HG02981 (cell line): Measurements from ENCODE around the gene TNFRSF25.
"Not testable (repeated sequence)": the region's sequence is repeated elsewhere in the genome, so short reads cannot be mapped to it uniquely, and the experiment has no call there.

ENCODE experiments used
- ATAC-seq: cut with Tn5 transposase; IDR thresholded peaks from one replicate; pipeline ENCODE4 v1.9.1; 2021; ENCODE audit warnings: mild to moderate bottlenecking, moderate library complexity; ENCODE audit not compliant: unreplicated experiment

The TNFRSF25 gene

DNA sequence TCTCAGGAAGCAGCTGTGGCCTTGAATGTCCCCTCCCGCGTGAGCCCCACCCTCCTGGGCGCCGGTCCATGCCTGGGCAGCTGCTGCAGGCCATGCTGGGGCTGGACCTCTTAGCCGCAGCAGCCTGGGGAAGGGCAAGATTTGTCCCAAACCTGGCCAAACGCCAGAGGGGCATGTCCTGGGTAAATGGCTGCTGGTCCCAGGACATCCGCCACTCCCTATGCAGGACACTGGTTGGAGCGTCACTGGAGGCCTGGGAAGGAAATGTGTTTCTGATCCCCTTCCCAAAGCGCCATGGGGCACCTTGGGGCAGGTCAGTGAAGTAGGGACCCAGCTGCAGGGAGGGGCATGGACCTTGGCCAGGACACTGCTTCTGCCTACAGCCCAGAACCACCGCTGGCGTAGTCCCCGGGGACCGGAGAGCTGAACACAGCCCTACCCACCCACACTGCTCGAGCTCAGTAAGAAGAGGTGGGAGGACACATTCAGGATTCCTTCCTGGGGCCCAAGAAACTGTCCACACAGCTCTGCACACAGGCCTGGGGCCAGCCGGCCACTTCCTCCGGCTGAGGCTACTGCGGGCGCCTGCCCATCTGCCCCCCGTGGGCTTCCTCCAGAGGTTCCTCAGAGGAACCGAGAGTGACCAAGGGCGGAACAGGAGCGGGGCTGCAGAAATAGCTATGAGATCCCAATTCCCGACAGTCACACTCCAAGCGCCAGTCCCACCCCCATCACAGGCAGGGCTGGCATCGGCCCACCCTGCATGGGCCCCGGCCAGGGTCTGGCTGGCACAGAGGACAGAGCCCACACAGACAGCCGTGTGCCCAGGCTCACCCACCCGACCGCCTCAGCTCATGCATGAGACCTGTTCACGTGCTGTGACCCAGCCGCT lies 36.3 kb upstream of the TNFRSF25 start:
- ATAC-seq = no peak

DNA sequence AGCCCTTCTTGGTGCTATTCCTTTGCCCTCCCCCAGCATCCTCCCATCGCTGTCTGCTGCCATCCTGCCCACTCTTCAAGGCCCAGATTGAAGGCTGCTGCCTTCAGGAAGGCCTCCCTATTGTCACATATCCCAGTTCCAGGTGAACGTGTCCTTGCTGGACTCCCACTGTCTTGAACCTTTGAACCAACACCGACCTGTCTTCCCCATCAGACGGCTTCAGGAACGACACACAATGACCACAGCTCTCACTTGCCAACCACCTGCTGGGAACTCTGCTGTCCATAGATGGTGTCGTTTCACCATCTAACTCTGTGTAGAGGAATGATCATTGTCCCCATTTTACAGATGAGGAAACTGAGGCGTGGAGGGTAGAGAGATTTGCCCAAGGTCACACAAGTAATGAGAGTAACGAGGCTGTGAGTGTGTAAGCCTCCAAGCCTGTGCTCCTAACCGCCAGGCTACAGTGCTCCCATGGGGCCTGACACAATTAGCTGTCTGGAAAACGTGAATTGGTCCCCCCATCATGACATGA lies 35.4 kb upstream of the TNFRSF25 start:
- ATAC-seq = no peak

DNA sequence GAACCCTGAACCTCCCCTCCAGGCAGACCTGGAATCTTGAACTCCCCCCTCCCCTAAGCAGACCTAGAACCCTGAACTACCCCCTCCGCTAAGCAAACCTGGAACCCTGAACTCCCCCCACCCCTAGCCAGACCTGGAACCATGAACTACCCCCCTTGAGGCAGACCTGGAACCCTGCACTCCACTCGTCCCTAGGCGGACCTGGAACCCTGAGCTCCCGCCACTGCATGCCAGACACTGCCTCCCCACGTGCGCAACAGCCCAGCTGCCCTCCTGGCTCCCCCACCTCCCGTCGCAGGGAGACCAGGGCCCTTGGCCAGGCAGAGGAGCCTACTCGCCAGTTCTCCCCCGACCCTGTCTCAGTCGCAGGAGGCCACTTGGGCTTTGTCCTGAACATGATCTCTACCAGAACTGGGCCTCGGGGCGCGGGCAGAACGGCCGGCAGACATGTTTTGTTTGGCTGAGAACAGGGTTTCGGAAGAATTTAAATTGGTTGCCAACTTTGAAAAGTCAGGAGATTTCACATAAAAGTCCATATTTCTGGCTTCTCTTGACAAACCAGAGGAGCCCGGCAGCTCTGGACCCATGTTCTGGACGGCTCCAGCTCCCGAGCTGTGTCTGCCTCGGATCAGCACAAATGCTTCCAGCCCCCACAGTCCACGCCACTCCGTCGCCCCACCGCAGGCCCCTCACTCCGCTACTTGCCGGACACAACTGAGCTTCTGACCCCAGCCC lies 34.7 kb upstream of the TNFRSF25 start:
- no peak for ATAC-seq

DNA sequence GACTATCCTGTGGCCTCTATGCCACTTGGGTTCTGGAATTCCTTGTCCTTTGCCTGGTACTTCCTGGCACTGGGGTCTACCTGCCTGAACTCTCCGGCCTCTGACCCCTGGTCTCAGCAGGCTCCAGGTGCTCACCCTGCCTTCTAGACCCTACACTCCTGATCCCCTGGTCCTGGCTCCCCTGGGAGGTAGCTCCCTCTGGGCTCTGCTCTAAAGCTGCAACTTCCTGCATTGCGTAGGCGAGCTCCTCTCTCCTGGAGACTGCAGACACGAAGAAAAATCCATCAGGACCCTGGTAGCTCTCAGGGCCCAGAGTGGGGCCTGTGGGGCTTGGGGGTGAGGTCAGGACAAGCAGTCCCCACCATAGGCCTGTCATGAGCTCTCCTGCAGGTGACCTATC lies 33.3 kb upstream of the TNFRSF25 start:
- ATAC-seq = no peak

DNA sequence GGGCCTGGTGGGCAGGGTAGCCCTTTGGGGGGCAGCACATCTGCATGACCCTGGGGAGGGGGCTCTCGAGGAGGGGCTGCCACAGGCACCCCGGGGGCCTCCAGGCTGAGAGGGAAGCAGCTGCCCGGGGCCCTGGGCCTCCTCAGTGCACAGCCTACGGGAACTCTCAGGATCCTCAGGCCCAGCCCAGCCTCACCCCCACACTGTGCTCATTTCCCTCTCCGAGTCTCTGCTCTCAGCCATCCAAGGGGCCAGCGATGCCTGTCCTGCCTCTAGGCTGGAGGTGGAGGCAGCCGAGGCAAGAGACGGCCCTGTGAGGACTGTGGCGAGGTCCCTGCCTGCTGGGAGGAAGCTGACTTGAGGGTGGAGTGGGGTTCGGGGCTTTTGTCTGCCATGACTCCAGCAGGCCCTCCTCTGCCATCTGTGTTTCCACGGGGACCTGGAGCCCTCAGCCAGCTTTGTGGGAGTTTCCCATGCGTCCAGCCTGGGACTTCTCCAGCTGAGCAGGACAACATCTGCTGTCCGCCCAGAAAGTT lies 32.7 kb upstream of the TNFRSF25 start:
- ATAC-seq = no peak

DNA sequence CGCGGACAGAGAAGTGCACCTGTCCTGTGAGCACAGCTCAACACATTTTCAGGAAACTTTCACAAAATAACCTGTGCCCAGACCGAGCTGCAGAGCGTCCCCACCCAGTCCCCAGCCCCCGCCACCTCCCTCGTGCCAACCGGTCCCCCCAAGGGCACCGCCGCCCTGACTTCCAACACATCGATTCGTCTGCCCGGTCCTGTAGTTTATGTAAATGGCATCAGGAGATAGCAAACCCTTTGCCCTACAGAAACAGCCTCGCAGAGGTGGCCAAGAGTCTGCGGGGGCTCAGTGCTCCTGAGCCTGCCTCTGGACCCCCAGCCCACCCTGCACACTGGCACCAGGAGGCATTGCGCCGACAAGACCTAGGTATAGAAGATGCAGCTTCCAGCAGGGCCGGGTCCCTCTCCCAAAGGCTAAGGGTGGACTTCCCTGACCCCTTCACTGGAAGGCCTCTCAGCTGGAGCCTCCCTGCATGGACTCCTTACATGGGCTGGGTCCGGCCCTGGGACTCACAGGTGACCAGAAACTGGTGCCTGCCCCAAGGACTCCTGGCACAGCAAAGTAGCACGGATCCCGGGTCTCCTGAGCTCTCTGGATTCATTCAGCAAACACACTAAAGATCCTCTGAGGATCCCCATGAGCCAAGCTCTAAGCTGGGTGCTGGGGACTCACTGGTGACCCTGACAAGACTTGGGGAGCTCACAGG lies 32.0 kb upstream of the TNFRSF25 start:
- ATAC-seq = no peak

DNA sequence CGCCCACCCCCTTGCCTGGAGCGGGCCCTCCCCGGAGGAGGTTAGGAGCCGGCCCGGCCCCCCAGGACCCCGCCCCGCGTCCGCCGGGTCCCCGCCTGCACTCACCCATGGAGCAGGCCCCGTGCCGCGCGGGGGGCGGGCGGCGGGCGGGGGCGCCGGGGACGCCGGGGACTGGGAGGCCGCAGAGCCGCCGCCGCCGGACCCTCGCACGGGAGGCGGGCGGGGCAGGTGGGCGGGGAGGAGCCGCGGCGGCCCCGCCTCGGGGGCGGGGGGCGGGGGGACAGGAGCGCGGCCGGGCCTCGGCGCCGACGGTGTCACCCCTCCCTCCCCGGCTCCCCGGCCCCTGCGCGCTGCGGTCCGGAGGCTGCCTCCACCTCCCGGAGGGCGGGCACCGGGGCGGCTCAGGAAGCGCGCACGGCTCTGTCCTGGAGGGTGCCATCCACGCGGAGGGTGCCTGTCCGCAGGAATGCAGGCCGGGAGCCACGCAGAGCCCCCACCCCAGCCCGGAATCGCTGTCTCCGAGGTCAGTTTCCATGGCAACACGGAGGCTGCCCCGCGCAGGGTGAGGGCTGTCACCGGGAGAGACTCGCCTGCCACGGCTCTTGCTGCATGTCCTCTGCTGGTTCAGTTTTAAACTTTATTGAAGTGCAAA lies 31.4 kb upstream of the TNFRSF25 start:
- ATAC-seq = no peak

DNA sequence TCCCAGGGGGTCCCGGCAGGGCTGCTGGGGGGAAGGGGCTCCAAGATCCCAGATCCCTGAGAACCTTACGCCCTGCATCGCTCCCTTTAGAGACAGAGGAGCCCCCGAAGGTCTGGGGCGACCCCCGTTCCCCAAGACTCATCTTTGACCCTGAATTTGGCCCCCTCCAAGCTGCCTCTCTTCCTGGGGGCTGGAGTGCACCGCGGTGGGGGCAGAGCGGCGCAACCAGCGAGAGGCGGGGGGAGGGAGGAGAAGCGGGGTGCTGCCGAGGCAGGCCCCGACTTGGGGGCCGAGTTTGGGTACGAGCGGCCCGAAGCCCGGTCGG lies 30.9 kb upstream of the TNFRSF25 start:
- no peak for ATAC-seq

DNA sequence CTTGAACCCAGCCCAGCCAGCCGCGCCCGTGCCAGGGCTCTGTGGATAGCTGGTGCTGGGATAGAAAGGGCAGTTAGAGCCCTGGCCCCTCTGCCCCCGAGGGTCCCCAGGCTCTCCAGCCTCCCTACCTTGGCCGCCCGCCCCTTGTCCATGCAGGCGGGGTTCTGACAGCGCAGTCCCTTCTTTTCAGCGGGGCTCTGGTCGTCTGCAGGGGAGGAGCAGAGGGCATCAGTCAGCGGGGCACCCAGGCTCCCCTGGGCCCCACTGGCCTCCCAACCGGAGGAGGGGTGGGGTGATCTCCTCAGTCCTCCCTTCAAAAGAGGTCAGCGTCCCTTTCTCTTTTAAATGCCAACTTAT lies 30.4 kb upstream of the TNFRSF25 start:
- ATAC-seq = no peak

DNA sequence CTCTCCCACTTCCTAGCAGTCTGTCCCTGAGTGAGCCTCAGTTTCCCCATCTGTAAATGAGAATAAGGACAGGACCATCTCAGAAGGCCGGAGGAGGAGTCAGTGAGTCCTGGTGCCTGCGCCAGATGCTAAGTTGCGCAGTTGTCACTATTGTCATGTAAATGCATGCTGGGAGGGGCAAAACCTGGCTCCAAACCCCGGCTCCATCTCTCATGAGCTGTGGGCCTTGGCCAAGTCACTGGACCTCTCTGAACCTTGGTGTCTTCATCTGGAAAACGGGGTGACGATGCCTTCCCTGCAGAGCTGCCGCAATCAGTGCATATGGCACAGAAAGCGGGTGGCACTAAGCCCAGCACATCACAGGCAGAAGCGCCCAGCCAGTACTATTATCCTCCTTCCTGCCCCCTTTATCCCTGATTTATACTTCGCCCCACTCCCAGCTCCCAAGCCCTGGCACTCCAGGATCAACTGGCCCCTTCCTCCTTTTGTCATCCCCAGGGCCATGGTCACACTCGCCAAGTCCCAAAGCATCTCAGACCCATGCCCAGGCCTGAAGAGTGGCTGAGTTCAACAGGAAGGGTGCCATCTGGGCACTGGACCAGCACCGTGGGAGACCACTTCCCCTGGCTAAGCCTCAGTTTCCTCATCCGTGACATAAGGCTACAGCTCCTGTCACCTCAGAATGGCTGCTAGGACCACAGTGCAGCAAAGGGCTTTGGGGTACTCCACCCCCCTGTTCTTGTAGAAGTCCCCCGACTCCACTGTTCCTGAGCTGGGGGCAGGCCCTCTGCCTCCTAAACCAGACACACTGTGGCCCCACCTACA lies 29.8 kb upstream of the TNFRSF25 start:
- no peak for ATAC-seq

DNA sequence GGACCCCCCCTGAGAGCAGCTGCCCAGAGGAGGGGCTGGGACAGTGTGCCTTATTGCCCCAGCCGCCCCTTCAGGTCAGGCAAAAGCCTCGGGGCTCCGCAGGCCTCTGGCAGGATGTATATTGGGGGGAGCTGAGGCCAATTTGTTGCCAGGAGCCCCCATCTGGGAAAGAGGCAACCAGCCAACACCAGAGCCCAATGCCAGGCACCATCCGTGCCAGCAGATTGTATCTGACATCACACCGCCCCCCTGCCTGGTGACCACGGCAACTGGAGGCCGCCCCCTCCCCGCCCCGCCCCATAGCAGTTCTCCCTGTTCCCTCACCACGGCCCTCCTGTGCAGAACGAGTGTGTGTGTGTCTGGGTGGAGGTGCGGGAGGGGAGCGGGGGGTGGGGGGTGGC lies 29.1 kb upstream of the TNFRSF25 start:
- no peak for ATAC-seq

DNA sequence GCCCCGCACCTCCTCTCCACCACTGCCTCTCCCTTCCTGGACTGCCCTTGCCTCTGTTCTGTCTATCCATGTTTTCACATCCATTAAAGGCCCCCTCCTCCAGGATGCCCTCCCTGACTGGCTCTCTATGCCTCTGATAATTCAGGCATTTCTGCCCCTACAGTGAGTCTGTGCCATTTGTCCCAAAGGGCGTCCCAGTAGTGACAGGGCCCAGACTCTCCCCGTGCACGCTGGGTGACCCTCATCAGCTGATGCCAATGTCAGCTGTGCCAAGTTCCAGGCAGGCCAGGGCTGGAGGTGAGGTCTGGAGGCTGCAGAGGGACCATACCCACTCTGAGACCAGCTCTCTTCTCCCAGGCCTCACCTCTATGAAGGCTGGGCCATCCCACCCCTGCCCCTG lies 28.7 kb upstream of the TNFRSF25 start:
- no peak for ATAC-seq

DNA sequence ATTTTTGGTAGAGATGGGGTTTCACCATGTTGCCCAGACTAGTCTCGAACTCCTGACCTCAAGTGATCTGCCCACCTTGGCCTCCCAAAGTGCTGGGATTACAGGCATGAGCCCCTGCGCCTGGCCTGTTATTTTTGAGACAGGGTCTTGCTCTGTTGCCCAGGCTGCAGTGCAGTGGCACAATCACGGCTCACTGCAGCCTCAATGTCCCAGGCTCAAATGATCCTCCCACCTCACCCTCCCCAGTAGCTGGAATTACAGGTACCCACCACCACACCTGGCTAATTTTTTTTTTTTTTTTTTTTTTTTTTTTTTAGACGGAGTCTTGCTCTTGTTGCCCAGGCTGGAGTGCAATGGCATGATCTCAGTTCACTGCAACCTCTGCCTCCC lies 27.9 kb upstream of the TNFRSF25 start:
- not testable (repeated sequence) for ATAC-seq

DNA sequence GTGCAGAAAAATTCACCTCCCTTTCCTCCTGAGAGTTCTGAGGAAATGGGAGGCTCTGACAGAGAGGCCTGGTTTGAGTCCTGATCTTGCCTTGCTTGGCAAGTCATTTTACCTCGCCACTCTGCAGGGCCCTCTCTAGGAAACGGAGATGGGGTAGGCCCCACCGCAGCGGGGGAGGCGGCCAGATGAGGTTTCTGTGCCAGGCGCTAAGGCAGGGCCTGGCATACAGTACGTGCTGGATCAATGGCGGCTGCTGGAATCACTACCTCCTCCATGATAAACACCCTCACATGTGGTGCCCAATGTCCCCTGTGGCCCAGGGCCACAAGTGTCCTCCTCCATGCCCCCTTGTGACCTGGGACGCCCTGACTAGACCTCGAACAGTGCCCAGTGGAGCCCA lies 26.0 kb upstream of the TNFRSF25 start:
- ATAC-seq = no peak

DNA sequence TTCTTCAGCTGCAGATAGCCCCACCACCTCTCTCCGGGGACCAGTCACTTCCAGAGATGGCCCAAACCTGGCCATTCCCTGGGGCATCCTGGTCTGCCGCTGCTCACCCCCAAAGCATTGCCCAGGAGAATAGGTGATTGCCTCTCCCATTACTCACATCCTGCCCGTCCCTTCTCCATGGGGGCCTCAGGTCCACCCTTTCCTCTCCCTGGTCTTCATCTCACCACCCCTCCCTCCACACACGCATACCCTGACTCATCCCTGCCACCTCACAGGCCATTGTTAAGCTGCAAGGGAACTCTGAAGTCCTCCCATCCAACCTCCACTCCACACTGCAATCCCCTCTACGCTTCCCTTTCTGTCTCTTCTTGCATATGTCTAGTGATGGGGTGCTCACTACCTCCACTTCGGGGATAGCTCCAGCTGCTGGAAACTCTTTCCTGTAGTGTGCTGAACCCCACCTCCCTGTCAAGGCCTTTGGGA lies 25.5 kb upstream of the TNFRSF25 start, which contains the start of gene PLEKHG5:
TSS of gene PLEKHG5 (minus strand) at position 188 of the 483 bp plus-strand sequence. CDS start 14,096 bp downstream, outside the sequence.
- ATAC-seq = no peak

DNA sequence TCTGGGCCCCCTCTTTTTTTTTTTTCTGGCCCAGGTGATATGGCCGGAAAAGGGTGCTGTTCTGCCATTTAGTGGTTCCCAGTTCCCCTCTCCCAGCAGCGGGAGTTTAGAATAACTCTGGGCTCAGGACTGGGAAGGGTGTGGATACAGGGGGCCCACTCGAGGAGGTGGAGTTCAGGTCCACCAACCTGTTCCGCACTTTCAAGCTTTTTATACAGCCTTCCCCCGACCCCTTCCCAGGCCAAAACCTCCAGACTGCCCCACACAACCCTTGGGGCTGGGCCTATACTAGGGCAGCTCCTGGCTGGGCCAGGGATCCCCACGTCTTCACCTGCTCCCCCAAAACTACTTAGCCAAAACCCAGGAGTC lies 25.1 kb upstream of the TNFRSF25 start:
- ATAC-seq = no peak

DNA sequence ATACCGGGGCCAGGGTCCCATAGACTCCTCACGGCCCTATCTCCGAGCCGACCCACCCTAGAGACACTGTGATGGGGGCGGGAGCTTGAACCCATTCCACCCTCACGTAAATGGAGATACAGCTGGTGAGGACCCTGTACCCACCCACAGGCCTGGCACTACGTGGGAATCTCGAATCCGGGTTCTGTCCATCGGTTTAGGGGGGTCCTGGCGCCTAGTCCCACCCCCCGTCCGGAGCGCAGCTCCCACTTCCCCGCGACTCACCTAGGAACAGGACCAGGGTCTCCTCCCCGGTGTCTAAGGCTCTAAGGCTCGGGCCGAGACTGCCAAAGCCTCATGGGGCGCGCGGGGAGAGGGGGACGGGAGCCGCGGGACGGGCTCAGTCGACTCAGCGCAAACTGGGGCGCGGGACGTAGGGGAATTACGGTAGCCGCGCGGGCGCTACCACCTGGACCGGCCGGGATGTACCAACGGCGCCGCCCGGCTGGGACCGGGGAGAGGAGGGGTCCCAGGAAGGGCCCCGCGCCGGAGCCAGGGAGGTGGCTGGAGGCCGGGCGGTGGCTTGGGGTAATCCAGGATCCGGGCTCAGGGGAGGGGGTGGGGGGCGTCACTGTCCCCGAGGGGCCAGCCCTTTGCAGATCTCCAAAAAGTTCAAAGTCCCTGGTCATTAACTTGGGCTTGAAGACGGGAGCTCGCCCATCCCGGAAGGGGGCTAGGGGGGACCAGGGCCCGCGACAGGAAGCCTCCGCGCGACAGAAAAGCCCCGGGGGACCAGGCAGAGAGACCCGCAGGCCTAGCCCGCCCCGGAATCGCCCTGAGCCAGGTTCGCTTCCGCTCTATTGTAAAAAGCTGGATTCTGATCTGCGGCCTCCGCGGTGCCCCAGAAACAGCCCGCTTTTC lies 24.5 kb upstream of the TNFRSF25 start:
- ATAC-seq = no peak

DNA sequence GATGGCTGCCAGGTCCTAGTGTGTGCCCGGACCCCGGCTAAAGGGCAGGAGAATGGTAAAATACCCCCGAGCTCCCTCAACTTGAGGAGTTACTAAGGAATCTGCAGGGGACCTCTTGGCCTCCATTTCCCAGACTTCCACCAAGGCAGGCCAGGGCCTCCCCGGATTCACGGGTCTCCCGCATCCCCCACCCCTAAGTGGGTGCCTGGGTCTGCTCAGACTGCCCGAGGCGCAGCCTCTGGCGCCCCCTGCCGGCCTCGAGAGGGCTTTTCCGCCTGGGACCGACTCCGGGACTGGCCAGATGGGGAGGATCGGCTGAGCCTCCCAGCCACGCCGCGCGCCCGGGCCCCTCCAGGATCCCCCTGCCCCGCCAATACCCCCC lies 23.8 kb upstream of the TNFRSF25 start:
- peak; percentile 49 for ATAC-seq

DNA sequence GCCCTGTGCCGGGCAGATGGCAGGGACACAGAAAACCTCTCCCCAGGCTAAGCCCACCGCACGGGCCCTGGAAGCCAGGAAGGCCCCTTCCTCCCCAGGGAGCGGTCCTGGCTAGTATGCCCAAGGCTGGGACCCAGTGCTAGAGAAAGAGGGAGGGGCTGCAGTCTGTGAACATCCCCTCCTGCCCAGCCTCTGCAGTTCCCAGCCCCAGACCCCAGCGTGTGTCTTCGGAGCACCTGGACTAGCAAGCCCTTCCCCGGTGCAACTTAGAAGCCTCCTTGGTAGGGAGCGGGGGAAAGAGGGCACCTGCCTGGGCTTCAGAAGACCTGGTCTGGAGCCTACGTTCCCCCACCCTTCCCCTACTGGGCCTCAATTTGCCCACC lies 23.4 kb upstream of the TNFRSF25 start:
- ATAC-seq = no peak
